HG03571 (cell line): Measurements from ENCODE around the gene FRG1.
"Not testable (repeated sequence)": the region's sequence is repeated elsewhere in the genome, so short reads cannot be mapped to it uniquely, and the experiment has no call there.

Experiments used
- ATAC-seq: cut with Tn5 transposase; IDR thresholded peaks from one replicate; pipeline ENCODE4 v1.9.1; 2021; ENCODE audit not compliant: unreplicated experiment

The FRG1 gene

GRCh38 chr4:189984661-189985060 lies 44.0 kb downstream of the FRG1 start:
- not testable (repeated sequence) for ATAC-seq

GRCh38 chr4:189985651-189986243 lies 45.1 kb downstream of the FRG1 start:
- ATAC-seq = not testable (repeated sequence)

- ATAC-seq = no peak
These were observed 48.3 kb downstream of the FRG1 start for GRCh38 chr4:189988877-189989431.

- ATAC-seq = not testable (repeated sequence)
These were observed 49.3 kb downstream of the FRG1 start for GRCh38 chr4:189989941-189990340.
